ENCODE data around the gene PKM.

DNA sequence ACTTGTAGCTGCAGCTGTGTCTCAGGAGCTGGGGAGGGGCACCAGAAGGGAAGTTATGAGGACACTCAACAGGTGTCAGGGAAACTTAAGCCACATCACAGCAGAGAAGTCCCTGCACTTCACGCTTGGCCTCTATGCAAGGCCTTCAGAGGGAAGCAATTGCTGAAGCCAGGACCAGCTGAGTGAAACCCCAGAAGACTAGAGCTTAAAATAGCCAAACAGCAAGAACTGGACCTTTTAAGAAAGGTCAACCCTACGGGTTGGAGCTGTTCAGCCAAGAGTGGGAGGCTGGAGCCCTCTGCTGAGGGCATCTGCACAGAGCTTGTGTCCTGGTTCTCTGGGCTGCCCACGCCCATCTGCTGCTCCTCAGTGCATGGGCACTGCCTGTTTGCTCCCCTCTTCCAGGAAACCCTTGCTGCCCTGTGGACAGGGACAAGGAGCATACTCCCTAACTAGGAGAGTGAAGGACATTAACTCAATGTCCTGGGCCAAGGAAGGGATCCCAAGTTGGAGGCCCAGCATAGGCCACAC lies 29.5 kb downstream of the PKM start:
- TF ChIP-seq YY1 (IDR thresholded peaks at IDR 0.05; ENCODE audit: insufficient read depth, insufficient read length) (no peak), SUZ12 (IDR thresholded peaks at IDR 0.05; ENCODE audit: extremely low read depth, insufficient read depth, insufficient read length) (no peak), ZNF274 (IDR thresholded peaks at IDR 0.05; ENCODE audit: low read depth, low read length) (no peak)

All from NT2/D1 (cell line).